ENCODE results near the gene PLA2G2A.
"Not testable (repeated sequence)": the region's sequence is repeated elsewhere in the genome, so short reads cannot be mapped to it uniquely, and the experiment has no call there.

Gene PLA2G2A

DNA sequence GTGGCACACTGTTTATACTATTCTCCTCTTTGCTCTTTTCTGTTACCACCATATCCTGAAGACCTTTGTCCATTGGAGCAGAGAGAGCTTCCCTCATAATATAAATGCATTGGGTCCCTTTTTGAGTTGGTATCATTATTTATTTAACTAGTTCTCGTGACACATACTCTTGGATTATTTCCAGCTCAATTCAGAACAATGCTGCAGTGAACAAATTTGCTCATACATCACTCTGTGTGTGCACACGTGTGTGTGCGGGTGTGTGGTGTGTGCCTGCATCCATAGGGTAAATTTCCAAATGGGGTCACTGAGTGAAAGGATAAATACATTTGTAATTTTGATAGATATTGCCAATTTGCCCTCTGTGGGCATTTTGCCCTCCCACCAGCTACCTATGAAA lies 5.8 kb downstream of the PLA2G2A start:
- no peak for DNase-seq (ENCODE audit: low read depth)

GRCh38 chr1:19971664-19972063 lies 7.8 kb downstream of the PLA2G2A start:
- no peak for DNase-seq (ENCODE audit: low read depth)

GRCh38 chr1:19969898-19970660 lies 9.3 kb downstream of the PLA2G2A start:
- DNase-seq (ENCODE audit: low read depth): no peak

DNA sequence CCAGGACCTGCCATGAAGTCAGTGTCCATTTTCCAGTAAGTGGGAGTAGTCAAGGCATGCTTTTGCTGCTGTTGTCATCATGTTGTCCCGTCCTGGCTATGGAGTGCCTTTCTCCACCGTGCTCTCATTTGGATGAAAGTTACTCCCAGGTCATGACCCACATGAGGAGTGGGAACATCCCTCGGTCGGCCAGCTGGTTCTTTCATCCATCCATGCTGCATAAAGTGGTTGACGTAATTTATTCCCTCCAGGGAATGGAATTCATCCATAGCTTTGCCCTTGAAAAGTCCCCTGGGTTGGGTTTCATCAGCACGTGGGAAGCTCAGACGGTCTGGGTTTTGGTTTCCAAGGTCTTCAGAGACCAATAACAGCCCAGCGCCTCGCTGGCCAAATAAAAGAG lies 11.6 kb downstream of the PLA2G2A start:
- DNase-seq (ENCODE audit: low read depth): no peak

GRCh38 chr1:19964542-19964941 lies 14.9 kb downstream of the PLA2G2A start:
- no peak for DNase-seq (ENCODE audit: low read depth)

GRCh38 chr1:19963636-19964035 lies 15.8 kb downstream of the PLA2G2A start:
- DNase-seq (ENCODE audit: low read depth): no peak

GRCh38 chr1:19960591-19960990 lies 18.8 kb downstream of the PLA2G2A start:
- DNase-seq (ENCODE audit: low read depth): no peak

DNA sequence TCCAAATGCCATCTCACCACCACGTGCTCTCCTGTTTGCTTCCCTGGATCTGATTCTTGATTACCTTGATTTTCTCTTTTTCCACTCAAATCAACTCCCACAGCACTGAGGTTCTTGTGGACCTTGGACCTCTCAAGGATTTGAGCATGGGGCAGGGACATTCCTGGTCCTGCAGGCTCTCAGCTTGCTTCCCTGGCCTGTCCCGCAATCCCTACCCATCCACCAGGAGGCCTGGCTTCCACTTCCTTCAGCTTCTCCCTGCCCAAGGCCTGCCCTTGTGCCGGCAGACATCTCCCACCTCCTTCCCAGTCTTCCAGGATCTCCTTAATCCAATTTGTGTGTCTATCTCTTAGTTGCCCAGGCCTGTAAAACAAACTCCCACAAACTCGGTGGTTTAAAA lies 21.6 kb downstream of the PLA2G2A start:
- no peak for DNase-seq (ENCODE audit: low read depth)

DNA sequence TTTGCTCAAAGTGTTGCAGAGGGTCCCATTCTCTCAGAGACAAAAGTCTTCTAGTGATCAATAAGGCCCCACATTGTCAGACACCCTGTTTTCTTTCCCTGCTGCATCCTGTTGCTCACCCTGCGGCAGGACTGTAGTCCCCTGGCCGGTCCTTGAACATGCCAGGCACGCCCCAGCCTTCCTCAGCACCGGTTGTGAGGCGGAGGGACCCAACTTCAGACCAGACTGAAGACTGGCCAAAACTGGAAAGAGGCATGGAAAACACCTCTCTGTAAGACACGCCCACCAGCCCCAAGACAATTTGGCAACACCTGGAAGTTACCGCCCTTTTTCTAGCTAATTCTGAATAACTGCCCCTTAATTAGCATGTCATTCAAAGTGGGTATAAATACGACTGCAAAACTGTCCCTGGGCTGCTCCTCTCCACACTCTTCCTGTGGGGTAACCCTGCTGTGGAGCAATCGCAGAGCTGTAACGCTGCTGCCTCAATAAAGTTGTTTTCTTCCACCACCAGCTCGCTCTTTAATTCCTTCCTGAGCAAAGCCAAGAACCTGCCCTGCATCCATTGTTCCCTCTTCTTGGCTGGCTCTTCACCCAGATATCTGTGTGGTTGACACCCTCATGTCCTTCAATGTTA lies 23.8 kb downstream of the PLA2G2A start:
- DNase-seq (ENCODE audit: low read depth): no peak

DNA sequence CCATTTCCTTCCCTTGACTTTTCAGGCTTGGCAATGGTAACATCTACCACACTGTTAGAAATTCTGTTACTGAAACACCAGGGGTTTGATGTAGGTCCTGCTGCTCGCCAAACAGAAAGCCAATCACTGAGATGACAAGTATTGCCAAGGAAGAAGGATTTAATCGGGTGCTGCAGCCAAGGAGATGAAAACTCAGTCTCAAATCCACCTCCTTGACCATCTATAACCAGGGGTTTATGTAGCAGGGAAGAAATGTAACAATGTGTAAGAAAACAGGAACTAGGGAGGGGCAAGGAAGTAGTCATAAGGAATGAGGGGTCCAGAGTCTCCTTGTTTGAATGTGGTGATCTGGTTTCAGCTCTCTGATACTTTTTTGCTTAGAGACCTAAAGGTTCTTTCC lies 25.4 kb downstream of the PLA2G2A start:
- no peak for DNase-seq (ENCODE audit: low read depth)

DNA sequence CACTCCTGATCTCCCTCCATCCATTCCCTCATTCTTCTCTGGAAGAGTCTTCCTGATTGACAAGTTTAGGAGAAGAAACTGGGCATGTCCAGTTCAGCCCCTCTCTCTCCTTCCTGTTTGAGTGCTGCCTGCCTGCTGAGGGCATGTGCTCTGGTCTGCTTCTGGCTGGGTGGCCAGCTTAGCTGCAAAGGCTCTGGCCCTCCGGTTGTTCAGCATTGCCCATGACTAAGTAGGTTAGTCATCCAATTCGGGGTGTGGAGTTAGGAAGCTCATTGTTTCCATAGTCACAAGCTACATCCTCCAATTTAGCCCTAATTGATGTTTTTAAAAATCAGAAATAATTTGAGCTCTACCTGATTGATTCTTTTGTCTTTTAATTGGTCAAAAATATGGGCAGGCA lies 30.4 kb downstream of the PLA2G2A start:
- DNase-seq (ENCODE audit: low read depth): no peak

- DNase-seq (ENCODE audit: low read depth): no peak
These were observed 32.4 kb downstream of the PLA2G2A start for GRCh38 chr1:19946971-19947370.

DNA sequence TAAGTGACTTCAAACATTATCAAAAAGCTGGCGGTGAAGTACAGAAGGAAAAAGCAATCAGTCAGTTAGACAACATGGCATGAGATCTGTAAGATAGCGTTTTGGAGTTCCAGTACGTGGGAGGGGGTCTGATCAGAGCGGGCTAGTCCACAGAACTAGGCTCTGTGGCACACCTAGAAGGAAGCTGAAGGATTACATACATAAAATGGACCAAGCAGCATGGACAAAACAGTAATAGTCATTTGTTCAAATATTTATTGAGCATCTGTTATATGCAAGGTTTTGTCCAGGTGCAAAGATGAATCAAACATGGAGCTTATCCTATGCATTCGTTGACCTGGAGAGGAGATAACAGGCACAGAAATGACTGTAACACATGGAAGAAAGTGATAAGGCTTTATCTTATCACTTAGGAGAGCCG lies 33.1 kb downstream of the PLA2G2A start:
- no peak for DNase-seq (ENCODE audit: low read depth)

DNA sequence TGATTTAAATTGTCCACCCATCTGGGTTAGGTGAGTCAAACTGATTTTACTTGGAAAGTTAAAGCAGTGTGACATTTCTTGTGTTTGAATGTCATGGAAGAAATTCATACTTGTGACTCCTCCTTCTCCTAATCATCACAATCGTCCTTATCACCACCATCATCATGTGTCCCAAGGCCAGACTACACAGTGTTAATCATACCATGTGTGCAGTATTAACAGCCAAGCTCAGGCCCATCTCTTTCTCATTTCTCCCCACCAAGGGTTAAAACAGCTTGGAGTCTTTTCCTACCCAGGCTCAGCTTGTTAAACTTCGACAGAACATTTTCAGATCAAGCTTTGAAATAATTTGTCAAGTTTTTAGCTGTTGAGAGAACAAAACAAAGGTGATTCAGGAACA lies 33.5 kb downstream of the PLA2G2A start:
- no peak for DNase-seq (ENCODE audit: low read depth)

GRCh38 chr1:19942657-19943056 lies 36.8 kb downstream of the PLA2G2A start:
- no peak for DNase-seq (ENCODE audit: low read depth)

- no peak for DNase-seq (ENCODE audit: low read depth)
These were observed 37.3 kb downstream of the PLA2G2A start for GRCh38 chr1:19942088-19942487.

DNA sequence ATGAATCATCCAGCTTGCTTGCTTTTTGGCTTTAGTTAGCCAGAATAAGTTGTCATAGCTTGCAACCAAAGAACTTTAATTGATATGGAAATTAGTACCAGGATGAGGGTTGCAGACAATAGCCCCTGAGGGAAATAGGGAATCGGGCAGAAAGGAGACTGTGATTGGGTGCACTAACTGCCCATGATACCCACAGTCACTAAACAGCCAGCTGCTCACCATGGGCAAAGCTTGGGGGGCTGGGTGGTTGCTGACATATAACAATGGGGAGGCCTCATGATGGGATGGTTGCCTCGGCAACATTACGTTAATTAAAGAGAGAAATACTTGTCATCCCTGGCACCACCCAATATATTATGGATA lies 38.2 kb downstream of the PLA2G2A start:
- DNase-seq (ENCODE audit: low read depth): no peak

GRCh38 chr1:19940486-19941205 lies 38.8 kb downstream of the PLA2G2A start:
- DNase-seq (ENCODE audit: low read depth): no peak

DNA sequence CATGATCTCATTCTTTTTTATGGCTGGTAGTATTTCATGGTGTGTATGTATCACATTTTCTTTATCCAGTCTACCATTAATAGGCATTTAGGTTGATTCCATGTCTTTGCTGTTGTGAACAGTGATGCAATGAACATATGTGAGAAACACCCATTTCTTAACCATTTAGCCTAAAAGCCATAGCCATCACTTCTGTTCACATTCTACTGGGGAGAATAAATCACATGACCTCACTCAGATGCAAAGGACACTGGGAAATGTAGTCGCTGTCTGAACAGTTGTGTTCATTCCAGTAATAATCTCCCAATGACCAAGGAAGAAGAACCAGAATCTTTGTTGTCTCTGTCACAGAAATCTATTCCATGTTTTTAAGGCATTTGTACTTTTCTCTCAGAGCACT lies 40.9 kb downstream of the PLA2G2A start:
- DNase-seq (ENCODE audit: low read depth): no peak

DNA sequence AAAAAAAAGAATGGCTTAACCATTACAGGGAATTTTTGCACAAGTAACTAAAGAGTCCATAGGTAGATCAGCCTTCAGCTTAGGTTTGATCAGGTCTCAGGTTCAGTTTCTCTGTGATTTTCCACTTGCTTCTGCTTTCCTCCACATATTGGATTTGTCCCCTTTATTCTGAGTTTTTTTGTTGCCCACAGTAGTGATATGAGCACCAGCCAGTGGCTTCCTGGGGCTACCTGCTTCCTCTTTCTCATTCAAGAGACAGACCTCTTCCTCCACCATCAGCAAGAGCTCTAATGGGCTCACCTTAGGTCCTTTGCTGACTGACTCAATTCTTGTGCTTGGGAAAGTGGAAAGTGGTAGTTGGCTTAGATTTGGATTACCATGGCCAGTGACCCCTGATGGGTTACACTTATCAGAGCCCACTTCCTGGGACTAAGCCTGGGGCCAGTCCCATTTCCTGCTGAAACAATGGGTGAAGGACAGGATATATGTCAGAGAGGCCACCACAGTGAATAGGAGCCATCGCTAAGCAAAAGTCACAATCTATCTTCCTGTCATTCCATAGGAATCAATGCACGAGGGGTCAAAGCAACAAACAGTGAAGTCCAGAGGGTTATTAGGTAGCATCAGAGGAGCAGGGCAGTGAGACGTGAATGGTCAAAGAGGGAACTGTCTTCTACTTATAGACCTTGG lies 43.2 kb downstream of the PLA2G2A start:
- no peak for DNase-seq (ENCODE audit: low read depth)

GRCh38 chr1:19934336-19934735 lies 45.1 kb downstream of the PLA2G2A start:
- no peak for DNase-seq (ENCODE audit: low read depth)

DNA sequence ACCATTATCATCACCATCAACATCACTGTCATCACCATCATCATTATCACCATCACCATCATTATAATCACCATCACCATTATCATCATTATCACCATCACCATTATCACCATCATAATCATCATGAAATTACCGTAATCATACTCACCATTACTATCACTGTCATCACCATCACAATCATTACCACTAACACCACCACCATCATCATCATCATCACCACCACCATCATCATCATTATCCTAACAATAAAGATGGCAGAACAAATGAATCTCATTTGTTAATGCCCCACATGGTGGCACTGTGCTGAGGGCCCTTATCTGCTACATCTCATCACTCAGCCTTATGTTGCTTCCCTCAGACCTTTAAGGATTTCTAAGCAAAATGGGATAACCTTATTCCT lies 46.6 kb downstream of the PLA2G2A start:
- DNase-seq (ENCODE audit: low read depth): no peak

DNA sequence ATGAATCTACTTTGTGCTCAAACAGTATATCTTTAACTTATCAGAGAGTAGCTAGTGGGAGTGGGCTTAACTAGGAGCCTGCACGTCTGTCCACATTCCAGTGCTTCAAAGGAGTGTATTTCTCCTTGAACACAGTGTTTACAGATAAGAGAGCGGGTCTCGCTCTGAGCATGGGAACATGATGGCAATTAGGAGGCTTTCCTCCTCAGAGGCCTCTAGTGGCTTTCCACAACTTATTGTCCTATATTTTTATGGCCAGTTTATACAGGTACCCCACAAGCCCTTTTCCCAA lies 52.3 kb downstream of the PLA2G2A start:
- not testable (repeated sequence) for DNase-seq (ENCODE audit: low read depth)

All from CMK (cell line).